A673 (cell line): ENCODE measurements around the gene COPS4.

ENCODE experiments used
- EZH2 ChIP-seq: fragments of 200-600 bp; sonication (generic); IDR thresholded peaks from 2 replicates; pipeline ENCODE4 v1.6.1; 2017; ENCODE audit warnings: borderline replicate concordance, low read depth, mild to moderate bottlenecking, mixed read lengths, antibody characterized with exemption, low read length; ENCODE audit not compliant: poor library complexity, severe bottlenecking
- TF ChIP-seq, protein P1 (sequence below): fragments of 300-800, 200-600 bp; sonication (generic); conservative IDR thresholded peaks from 2 replicates; pipeline ENCODE4 v1.5.1; 2017; ENCODE audit warnings: low read depth, mild to moderate bottlenecking, antibody characterized with exemption, low read length, moderate library complexity, mixed read lengths

DNA sequence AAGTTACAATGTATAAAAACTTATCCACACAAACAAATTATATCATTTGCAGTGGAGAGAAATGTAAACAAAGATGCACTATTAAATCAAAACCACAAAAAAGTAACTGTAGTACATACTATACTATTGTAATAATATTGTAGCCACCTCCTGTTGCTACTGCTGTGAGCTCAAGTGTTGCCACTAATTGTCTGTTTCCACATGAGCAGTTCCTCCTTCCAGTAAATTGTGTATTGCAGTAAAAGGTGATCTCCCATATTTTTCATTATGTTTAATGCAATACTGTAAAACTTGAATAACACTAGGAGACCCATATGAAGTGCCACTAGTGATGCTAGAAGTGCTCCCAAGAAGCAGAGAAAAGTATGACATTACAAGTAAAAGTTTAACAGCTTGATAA, 36.1 kb upstream of the COPS4 start:
- TF ChIP-seq, protein P1, sequence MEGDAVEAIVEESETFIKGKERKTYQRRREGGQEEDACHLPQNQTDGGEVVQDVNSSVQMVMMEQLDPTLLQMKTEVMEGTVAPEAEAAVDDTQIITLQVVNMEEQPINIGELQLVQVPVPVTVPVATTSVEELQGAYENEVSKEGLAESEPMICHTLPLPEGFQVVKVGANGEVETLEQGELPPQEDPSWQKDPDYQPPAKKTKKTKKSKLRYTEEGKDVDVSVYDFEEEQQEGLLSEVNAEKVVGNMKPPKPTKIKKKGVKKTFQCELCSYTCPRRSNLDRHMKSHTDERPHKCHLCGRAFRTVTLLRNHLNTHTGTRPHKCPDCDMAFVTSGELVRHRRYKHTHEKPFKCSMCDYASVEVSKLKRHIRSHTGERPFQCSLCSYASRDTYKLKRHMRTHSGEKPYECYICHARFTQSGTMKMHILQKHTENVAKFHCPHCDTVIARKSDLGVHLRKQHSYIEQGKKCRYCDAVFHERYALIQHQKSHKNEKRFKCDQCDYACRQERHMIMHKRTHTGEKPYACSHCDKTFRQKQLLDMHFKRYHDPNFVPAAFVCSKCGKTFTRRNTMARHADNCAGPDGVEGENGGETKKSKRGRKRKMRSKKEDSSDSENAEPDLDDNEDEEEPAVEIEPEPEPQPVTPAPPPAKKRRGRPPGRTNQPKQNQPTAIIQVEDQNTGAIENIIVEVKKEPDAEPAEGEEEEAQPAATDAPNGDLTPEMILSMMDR, result no peak
- TF ChIP-seq EZH2, result no peak
